Epithelial cell of proximal tubule (primary cell): ENCODE measurements around the gene PTPRG. TPM values are rescaled to one million over a fixed set of nuclear protein-coding genes. Genes with fewer than 3 reads are reported as not detected.

ENCODE experiments used
- DNase-seq: peaks from one replicate; pipeline ENCODE4 v3.0.0-alpha.2; 2011; ENCODE audit warnings: low read depth
- H3K4me3 ChIP-seq: 2 replicates; pipeline ENCODE4 v1.5.1; 2011; ENCODE audit warnings: low read depth, mild to moderate bottlenecking, low read length
- CTCF ChIP-seq: conservative IDR thresholded peaks from 2 replicates; pipeline ENCODE4 v1.5.1; 2012; ENCODE audit warnings: low read depth, mild to moderate bottlenecking, low read length
- total RNA-seq: library from RNA; depleted of rRNA; stranded (reverse); fragments of >200 nt; gene quantifications from 2 replicates; pipeline ENCODE4 v1.2.3, GENCODE V29; 2015

Gene PTPRG
- total RNA-seq, 1 donor from 2014 or later: 13.5 TPM

GRCh38 chr3:62020706-62021105 lies 459.3 kb downstream of the PTPRG start:
- TF ChIP-seq CTCF: no peak
- DNase-seq: no peak
- H3K4me3 ChIP-seq: no peak overlapping the region

DNA sequence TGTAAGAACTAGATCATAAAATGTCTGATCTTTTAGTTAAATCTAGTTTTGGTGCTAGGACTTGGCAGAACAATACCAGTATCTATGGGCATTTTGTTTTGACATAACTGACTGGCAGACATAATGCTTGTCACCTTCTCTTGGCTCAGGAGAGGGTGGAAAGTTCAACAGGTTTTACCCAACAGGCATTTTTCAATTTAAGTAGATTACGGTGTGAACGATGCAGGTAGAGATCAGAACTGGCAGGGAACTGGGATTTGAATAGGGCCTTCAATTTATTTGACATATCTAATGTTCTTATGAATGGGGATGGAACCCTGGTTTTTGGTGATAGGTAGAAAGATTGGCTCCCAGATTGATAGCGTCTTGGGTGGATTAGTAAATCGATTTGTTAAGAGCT lies 460.9 kb downstream of the PTPRG start:
- H3K4me3 ChIP-seq: no peak overlapping the region
- no peak for DNase-seq
- TF ChIP-seq CTCF: no peak

DNA sequence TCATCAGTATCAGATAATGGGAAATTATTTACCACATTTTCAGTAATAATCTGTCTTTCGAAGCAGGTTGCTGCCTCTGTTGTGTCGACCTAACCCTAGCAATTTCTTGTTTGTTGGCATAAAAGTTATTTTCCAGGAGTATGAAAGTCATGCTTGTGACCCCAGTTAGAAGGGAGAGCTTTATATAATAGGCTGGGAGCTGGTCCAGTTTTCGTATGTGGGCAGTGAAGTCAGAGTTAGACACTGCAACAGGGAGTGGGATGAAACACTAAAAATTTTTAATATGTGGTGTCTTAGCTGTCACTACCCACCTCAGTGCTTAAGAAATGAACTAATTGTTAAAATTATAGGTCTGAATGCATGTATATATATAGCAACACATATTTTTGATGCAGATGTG lies 463.5 kb downstream of the PTPRG start:
- no peak for DNase-seq
- no peak for TF ChIP-seq CTCF
- H3K4me3 ChIP-seq: no peak overlapping the region

DNA sequence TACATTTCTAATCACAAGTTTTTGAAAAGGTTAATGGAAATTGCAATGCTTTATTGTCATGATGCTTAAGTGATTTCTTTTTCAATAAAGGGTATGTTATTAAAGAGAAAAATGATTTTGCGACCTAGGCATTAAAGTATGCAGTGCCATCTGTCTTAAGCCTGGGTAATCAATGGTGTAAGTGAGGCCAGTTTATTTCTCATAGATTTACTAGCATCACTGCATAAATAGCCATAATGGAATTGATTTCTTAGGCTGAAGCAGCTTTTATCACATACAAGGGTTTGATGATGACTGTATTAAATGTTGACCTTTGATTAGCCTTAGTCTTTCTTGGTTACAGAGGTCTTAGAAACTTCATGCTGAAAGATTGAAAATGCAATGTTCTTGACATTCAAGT lies 464.5 kb downstream of the PTPRG start:
- DNase-seq: no peak
- no peak overlapping the region for H3K4me3 ChIP-seq
- no peak for TF ChIP-seq CTCF

DNA sequence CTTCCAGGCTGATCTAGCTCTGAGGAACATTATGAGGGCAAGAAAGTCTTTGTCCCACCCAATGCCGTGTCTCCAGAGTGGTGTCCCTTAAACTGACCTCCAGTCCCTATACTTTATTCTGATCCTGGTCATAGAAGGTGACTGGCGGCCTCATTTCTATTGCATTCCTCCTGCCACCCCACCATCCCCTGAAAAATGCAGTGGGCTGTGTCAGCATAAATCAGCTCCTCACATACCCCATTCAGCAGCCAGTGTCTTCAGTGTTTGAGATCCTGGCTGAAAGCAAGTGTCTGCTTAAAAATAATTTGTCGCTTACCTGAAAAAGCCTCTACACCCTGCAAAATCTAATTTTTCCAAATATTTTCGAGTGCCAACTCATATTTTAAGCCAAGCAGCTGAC lies 465.9 kb downstream of the PTPRG start:
- TF ChIP-seq CTCF: no peak
- DNase-seq: no peak

GRCh38 chr3:62027796-62028195 lies 466.4 kb downstream of the PTPRG start:
- TF ChIP-seq CTCF: no peak
- no peak overlapping the region for H3K4me3 ChIP-seq
- DNase-seq: no peak

More for the DNA sequence above, 465.9 kb downstream of the PTPRG start:
- no peak overlapping the region for H3K4me3 ChIP-seq

GRCh38 chr3:62028236-62028635 lies 466.9 kb downstream of the PTPRG start:
- H3K4me3 ChIP-seq: no peak overlapping the region
- TF ChIP-seq CTCF: no peak
- no peak for DNase-seq
